Medulla oblongata (tissue), 1 donor: ENCODE results near the gene DUSP7.
A peak's percentile ranks its signal among the peaks of the same experiment; 100 is the strongest.
"Not testable (repeated sequence)": the region's sequence is repeated elsewhere in the genome, so short reads cannot be mapped to it uniquely, and the experiment has no call there.

Experiments
- DNase-seq: peaks from one replicate; pipeline ENCODE4 v3.0.0-alpha.2; 2015; ENCODE audit errors: extremely low spot score

Gene DUSP7

GRCh38 chr3:52046902-52047239 is 9.5 kb downstream of the DUSP7 start:
- no peak for DNase-seq

- DNase-seq: no peak
Observed at GRCh38 chr3:52046186-52046901, 10.0 kb downstream of the DUSP7 start.

GRCh38 chr3:52044869-52045619 is 11.3 kb downstream of the DUSP7 start:
- DNase-seq: no peak

GRCh38 chr3:52043750-52044149 is 12.6 kb downstream of the DUSP7 start:
- DNase-seq: no peak

GRCh38 chr3:52043039-52043438 is 13.3 kb downstream of the DUSP7 start:
- not testable (repeated sequence) for DNase-seq

- DNase-seq: peak; percentile 88
Observed at GRCh38 chr3:52041118-52041731, 15.1 kb downstream of the DUSP7 start.

GRCh38 chr3:52040600-52040999 is 15.8 kb downstream of the DUSP7 start:
- DNase-seq: no peak

- peak; percentile 99 for DNase-seq
Observed at GRCh38 chr3:52039846-52040245, 16.5 kb downstream of the DUSP7 start.

- DNase-seq: peak; percentile 59
Observed at GRCh38 chr3:52039426-52039825, 16.9 kb downstream of the DUSP7 start.

- no peak for DNase-seq
Observed at GRCh38 chr3:52038227-52038626, 18.1 kb downstream of the DUSP7 start.

GRCh38 chr3:52037291-52037690 is 19.1 kb downstream of the DUSP7 start:
- DNase-seq: no peak

- no peak for DNase-seq
Observed at GRCh38 chr3:52036829-52037228, 19.5 kb downstream of the DUSP7 start.

GRCh38 chr3:52036222-52036694 is 20.1 kb downstream of the DUSP7 start:
- DNase-seq: no peak

GRCh38 chr3:52034651-52035050 is 21.7 kb downstream of the DUSP7 start:
- DNase-seq: no peak

GRCh38 chr3:52034212-52034611 is 22.2 kb downstream of the DUSP7 start:
- DNase-seq: no peak

- DNase-seq: not testable (repeated sequence)
Observed at GRCh38 chr3:52033748-52034147, 22.6 kb downstream of the DUSP7 start.

- DNase-seq: no peak
Observed at GRCh38 chr3:52032702-52033408, 23.5 kb downstream of the DUSP7 start.

- no peak for DNase-seq
Observed at GRCh38 chr3:52031896-52032295, 24.5 kb downstream of the DUSP7 start.

- no peak for DNase-seq
Observed at GRCh38 chr3:52030714-52031310, 25.6 kb downstream of the DUSP7 start.

GRCh38 chr3:52029535-52029934 is 26.8 kb downstream of the DUSP7 start:
- no peak for DNase-seq

GRCh38 chr3:52029053-52029452 is 27.3 kb downstream of the DUSP7 start:
- no peak for DNase-seq

- DNase-seq: peak; percentile 70
Observed at GRCh38 chr3:52028572-52028971, 27.8 kb downstream of the DUSP7 start.
